Lower leg skin (tissue), 3 donors: ENCODE data around the gene ZNF532.

ENCODE experiments used
- CTCF ChIP-seq, 3 donors: fragments of 450-650 bp; IDR thresholded peaks; one replicate each; pipeline ENCODE4 v1.5.1; 2016; ENCODE audit warnings: antibody characterized with exemption in 3 of 3, mild to moderate bottlenecking in 3 of 3, moderate library complexity in 2 of 3
- POLR2A ChIP-seq, 2 donors: fragments of 450-650 bp; IDR thresholded peaks; one replicate each; pipeline ENCODE4 v1.6.1; 2016 to 2017; ENCODE audit warnings: antibody characterized with exemption in 2 of 2, mild to moderate bottlenecking in 1 of 2, moderate library complexity in 1 of 2

- no peak for TF ChIP-seq CTCF (IDR thresholded peaks at IDR 0.05)
- no peak for TF ChIP-seq POLR2A (IDR thresholded peaks at IDR 0.05)
Measured at GRCh38 chr18:58937887-58938267, 73.2 kb downstream of the ZNF532 start.
